Activated naive CD4-positive, alpha-beta T cell treated with anti-CD3 and anti-CD28 coated beads for 36 hours (primary cell): Measurements from ENCODE around the gene GEMIN7. TPM values are rescaled to one million over a fixed set of nuclear protein-coding genes. Genes with fewer than 3 reads are reported as not detected.
A peak's percentile ranks its signal among the peaks of the same experiment; 100 is the strongest.

ENCODE experiments used
- CTCF ChIA-PET: fragments of 350-600 bp; sonication (Branson Sonifier 250); formaldehyde crosslinking; loops from one replicate; lab custom pipeline; 2021; ENCODE audit warnings: antibody characterized with exemption; lab: Charles Lee
- DNase-seq: peaks from one replicate; pipeline ENCODE4 v3.0.0-alpha.2; 2020
- H3K27ac Mint-ChIP-seq: one replicate; pipeline ENCODE4 v1.8.0; 2021; ENCODE audit warnings: mild to moderate bottlenecking, mixed read lengths
- H3K27me3 Mint-ChIP-seq: one replicate; pipeline ENCODE4 v1.8.0; 2021; ENCODE audit warnings: low read depth, mixed read lengths
- H3K36me3 Mint-ChIP-seq: one replicate; pipeline ENCODE4 v1.8.0; 2021; ENCODE audit warnings: low read depth, mixed read lengths
- H3K4me1 Mint-ChIP-seq: one replicate; pipeline ENCODE4 v1.8.0; 2021; ENCODE audit warnings: low read depth, mixed read lengths
- H3K4me3 Mint-ChIP-seq: one replicate; pipeline ENCODE4 v1.8.0; 2021; ENCODE audit warnings: mild to moderate bottlenecking, moderate library complexity, mixed read lengths
- H3K9me3 Mint-ChIP-seq: one replicate; pipeline ENCODE4 v1.8.0; 2021; ENCODE audit warnings: mixed read lengths
- intact Hi-C: fragments of 100-400 bp; cut with micrococcal nuclease; formaldehyde crosslinking; loops from one replicate; pipeline ENCODE4 v1.15.1; 2023
- total RNA-seq, 2 experiments: library from RNA; stranded (reverse); gene quantifications; one replicate each; pipeline ENCODE4 v1.2.3, GENCODE V29; 2021

The GEMIN7 gene
- total RNA-seq, 2 experiments from 2014 or later: 14.7 to 15.4 TPM

DNA sequence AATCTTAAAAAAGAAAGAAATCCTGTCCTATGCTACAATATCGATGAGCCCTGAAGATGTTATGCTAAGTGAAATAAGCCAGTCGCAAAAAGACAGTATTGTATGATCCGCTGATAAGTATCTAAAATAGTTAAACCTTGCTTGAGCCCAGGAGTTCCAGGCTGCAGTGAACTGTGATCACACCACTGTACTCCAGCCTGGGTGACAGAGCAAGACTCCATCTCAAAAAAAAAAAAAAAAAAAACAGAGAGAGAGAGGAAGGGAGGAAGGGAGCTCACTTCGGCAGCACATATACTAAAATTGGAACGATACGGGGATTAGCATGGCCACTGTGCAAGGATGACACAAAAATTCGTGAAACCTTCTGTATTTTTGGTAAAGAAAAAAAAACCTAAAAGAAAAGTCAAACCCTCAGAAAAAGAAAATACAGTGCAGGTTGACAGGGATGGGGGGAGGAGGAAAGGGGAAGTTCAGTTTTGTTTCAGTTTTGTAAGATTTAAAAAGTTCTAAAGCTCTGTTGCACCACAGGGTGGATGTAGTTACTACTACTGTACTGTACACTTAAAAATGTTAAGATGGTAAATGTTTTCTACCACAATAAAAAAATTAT is 31.8 kb upstream of the GEMIN7 start:
- CTCF ChIA-PET: no interaction called here
- peaks cover 26% of the 10 kb centered on the region for H3K36me3 Mint-ChIP-seq
- intact Hi-C loops: no loop called here

DNA sequence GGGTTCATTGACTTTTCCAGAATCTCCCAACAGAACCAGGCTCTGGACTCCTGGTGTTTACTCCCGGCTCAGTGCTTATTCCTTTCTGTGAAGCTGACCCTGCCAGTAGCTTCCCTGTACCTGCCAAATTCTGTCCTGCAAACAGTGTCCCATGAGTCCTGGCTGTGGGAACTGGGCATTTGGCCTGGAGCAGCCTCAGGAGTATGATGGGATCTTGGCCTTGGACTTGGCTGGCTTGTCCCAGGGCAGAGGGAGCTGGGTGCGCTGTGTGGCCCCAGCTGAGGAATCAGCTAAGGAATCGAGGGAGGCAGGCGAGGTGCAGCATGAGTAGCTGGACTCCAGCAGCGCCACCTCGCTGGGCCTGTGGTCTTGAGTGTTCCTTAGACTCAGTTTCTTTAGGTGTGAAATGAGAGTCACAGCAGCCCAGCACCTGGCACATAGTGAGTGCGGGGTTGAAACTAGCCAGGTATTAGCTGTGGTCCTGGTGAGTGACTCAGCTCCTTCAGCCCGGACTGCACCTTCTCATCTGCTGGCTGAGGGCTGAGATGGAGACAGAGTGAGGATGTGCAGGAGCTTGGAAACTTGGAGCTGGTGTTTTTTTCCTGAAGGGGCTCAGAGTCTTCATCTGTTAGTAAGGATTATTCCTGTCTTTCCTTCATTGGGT is 29.9 kb upstream of the GEMIN7 start:
- Mint-ChIP-seq H3K4me3 (no peak overlapping the region), H3K9me3 (no peaks in the 10 kb centered on the region), H3K27ac (peak overlapping the region; percentile 60), H3K36me3 (peaks cover 29% of the 10 kb centered on the region), H3K27me3 (no peaks in the 10 kb centered on the region), H3K4me1 (peaks cover 43% of the 10 kb centered on the region)
- CTCF ChIA-PET: interaction anchor here (1.1 to 1.6 kb wide), 2 partner anchors 10 to 97 kb away, joined by 4 to 6 read pairs; no protein-coding TSS in a partner anchor
- intact Hi-C loops: no loop called here
- DNase-seq: no peak

More for the DNA sequence above, 31.8 kb upstream of the GEMIN7 start:
- no peak for DNase-seq
- no peak overlapping the region for H3K4me3 Mint-ChIP-seq
- peak overlapping the region; percentile 86 for H3K27ac Mint-ChIP-seq
- H3K9me3 Mint-ChIP-seq: no peaks in the 10 kb centered on the region
- no peaks in the 10 kb centered on the region for H3K27me3 Mint-ChIP-seq
- H3K4me1 Mint-ChIP-seq: peaks cover 45% of the 10 kb centered on the region

DNA sequence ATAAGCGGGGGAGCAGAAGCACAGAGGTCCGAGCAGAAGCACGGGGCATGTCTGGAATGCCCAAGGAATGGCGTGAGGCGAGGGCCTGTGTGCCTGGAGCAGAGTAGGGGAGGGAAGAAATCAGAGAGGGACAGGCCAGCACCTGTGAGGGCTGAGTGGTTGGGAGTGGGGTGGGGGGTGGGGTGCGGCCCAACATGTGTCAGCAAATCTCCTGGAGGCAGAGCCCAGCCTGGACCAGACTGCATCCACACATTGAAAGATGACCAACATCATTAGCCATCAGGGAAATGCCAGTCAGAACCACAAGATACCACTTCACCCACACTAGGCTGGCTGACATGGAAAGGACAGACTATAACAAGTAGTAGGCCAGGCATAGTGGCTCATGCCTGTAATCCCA is 29.0 kb upstream of the GEMIN7 start:
- peaks cover 23% of the 10 kb centered on the region for H3K36me3 Mint-ChIP-seq
- no peak overlapping the region for H3K4me3 Mint-ChIP-seq
- CTCF ChIA-PET: interaction anchor here (1.1 to 1.6 kb wide), 2 partner anchors 9 to 98 kb away, joined by 4 to 6 read pairs; no protein-coding TSS in a partner anchor
- intact Hi-C loops: no loop called here
- peak overlapping the region; percentile 29 for H3K27ac Mint-ChIP-seq
- no peaks in the 10 kb centered on the region for H3K9me3 Mint-ChIP-seq
- H3K4me1 Mint-ChIP-seq: peaks cover 39% of the 10 kb centered on the region
- DNase-seq: no peak
- H3K27me3 Mint-ChIP-seq: no peaks in the 10 kb centered on the region

DNA sequence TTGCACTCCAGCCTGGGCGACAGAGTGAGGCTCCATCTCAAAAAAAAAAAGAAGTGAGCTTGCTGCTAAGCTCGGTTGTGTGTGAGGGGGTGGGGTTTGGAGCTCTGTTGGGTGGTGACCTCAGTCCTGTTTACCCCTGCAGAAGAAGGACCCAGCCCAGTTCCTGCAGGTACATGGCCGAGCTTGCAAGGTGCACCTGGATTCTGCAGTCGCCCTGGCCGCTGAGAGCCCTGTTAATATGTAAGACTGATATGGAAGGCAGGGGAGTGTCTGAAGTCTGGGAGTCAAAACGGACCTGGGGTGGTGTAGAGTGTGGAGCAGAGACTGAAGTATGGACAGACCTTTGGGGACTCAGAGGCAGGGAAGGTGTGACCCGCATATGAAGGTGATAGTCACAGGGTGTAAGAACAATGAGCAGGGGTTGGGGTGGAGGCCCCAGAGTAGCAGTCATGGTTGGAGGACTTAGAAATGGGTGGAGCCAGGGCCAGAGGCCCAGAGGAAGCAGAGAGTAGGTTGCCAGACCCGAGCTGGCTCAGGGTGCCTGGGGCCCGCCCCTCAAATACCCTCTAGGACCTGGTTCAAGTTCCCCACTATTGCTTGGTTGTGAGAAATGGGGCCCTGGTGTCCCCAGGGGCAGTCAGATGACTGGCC is 27.0 kb upstream of the GEMIN7 start:
- H3K4me3 Mint-ChIP-seq: no peak overlapping the region
- no peaks in the 10 kb centered on the region for H3K27me3 Mint-ChIP-seq
- CTCF ChIA-PET: no interaction called here
- H3K9me3 Mint-ChIP-seq: no peaks in the 10 kb centered on the region
- no peak for DNase-seq
- H3K27ac Mint-ChIP-seq: no peak overlapping the region
- peaks cover 20% of the 10 kb centered on the region for H3K4me1 Mint-ChIP-seq
- H3K36me3 Mint-ChIP-seq: peaks cover 20% of the 10 kb centered on the region
- intact Hi-C loops: no loop called here

DNA sequence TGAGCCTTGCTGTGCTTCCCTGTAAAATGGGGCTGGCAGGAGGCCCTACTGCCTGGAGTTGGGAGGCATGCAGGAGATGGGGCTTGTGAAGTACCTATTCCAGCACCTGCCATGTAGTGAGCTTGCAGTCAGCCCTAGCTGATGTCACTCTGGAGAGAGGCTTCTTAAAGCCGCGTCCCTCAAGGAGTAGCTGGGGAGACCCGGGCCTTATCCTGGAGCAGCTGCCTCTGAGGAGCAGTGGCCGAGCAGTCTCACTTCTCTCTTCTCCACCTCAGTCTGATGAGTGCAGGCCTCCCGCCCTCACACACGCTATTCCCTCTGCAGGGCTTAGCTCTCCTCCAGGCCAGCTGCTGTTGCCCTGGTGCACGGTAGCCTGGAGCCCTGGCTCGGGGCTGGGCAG is 22.2 kb upstream of the GEMIN7 start:
- intact Hi-C loops: loop anchor here (5.0 kb wide), 2 partner anchors 55 to 190 kb away; partner anchors contain the start of genes EXOC3L2 and RELB
- Mint-ChIP-seq H3K4me3 (no peak overlapping the region), H3K27me3 (no peaks in the 10 kb centered on the region), H3K36me3 (peaks cover 45% of the 10 kb centered on the region), H3K27ac (no peak overlapping the region), H3K4me1 (peaks cover 2% of the 10 kb centered on the region), H3K9me3 (no peaks in the 10 kb centered on the region)
- CTCF ChIA-PET: interaction anchor here (1.2 kb wide), 1 partner anchor 29 kb away, joined by 3 read pairs; no protein-coding TSS in a partner anchor
- no peak for DNase-seq

DNA sequence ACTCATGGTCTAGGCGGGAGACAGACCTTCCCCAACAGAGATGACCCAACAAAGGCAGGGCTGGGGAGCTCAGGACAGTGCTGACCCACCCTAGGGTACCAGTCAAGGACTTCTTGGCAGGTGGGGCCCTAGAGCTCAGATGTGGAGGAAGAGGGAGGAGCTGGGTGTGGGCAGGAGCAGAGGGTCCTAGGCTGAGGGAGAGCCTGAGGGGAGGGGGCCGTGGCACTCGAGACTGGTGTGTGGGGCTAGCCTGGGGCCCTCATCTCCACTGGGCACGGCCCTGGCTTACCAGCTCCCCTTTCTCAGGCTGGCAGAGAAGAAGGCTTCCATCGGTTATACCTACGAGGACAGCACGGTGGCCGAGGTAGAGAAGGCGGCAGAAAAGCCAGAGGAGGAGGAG is 21.6 kb upstream of the GEMIN7 start:
- peaks cover 42% of the 10 kb centered on the region for H3K36me3 Mint-ChIP-seq
- DNase-seq: no peak
- no peak overlapping the region for H3K4me3 Mint-ChIP-seq
- CTCF ChIA-PET: interaction anchor here (1.2 kb wide), 1 partner anchor 30 kb away, joined by 3 read pairs; no protein-coding TSS in a partner anchor
- no peaks in the 10 kb centered on the region for H3K27me3 Mint-ChIP-seq
- H3K4me1 Mint-ChIP-seq: no peaks in the 10 kb centered on the region
- no peak overlapping the region for H3K27ac Mint-ChIP-seq
- intact Hi-C loops: loop anchor here (5.0 kb wide), 2 partner anchors 55 to 190 kb away; partner anchors contain the start of genes EXOC3L2 and RELB
- no peaks in the 10 kb centered on the region for H3K9me3 Mint-ChIP-seq

DNA sequence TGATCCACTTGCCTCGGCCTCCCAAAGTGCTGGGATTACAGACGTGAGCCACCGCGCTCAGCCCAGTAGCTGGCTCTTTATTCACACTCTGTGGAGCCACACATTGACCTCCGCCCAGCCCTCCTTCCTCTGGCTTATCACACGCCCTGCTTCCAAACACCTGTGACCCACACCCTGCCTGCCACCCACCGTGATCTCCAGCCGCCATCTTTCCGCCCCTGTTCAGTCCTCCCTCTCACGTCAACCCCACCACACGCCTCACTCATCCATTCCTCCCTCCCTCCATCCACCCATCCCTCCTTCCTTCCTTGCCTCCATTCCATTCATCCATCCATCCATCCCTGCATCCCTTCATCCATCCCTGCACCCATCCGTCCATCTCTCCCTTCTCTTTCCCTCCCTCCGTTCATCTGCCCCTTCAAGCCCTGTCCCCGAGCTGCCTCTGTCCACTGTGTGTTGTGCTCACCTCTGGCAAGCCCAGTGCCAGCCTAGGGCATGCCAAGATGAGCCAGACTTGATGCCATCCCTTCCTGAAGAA is 20.4 kb upstream of the GEMIN7 start:
- Mint-ChIP-seq H3K36me3 (peaks cover 43% of the 10 kb centered on the region), H3K27ac (no peak overlapping the region), H3K27me3 (no peaks in the 10 kb centered on the region), H3K9me3 (no peaks in the 10 kb centered on the region), H3K4me3 (no peak overlapping the region), H3K4me1 (no peaks in the 10 kb centered on the region)
- intact Hi-C loops: loop anchor here (1.0 to 5.0 kb wide), 3 partner anchors 56 to 189 kb away; partner anchors contain the start of genes EXOC3L2 and RELB
- CTCF ChIA-PET: interaction anchor here (0.6 to 1.4 kb wide), 11 partner anchors 9 to 318 kb away, joined by 3 to 11 read pairs (median 4); partner anchors contain the start of genes CLASRP and ZNF296
- no peak for DNase-seq

DNA sequence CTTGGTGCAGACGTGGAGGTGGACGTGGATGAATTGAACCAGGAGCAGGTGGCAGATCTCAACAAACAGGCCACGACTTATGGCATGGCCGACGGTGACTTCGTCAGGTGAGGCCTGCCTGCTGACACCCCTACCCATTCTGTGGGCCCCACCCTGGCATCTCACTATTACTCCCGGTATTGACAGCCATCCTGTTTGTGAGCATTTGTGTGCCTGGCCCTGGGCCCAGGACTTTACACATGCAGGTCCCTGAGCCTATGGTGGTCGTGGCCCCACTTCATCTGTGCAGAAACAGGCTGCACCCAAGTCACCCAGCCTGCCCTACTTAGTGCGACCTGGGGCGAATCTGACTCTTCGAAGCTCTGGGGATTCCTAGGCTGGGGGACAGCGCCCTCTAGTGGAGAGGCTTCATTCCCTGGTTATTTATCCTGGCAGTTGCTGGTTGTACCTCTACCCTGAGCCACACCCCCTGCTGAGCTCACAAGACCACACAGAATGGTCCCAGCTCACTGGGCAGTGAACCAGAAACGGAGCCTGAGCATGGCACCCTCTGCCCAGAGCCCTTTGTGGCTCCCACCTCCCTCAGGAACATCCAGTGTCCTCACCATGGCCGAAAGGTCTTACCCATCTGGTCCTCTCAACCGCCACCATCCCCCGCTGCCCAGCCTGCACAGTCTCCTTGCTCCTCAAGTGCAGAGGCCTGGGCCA is 19.6 kb upstream of the GEMIN7 start:
- Mint-ChIP-seq H3K4me1 (no peaks in the 10 kb centered on the region), H3K36me3 (peaks cover 41% of the 10 kb centered on the region), H3K9me3 (no peaks in the 10 kb centered on the region), H3K27ac (peak overlapping the region; percentile 32), H3K4me3 (no peak overlapping the region), H3K27me3 (no peaks in the 10 kb centered on the region)
- peak; percentile 90 for DNase-seq
- intact Hi-C loops: loop anchor here (1.0 to 5.0 kb wide), 3 partner anchors 57 to 188 kb away; partner anchors contain the start of genes EXOC3L2 and RELB
- CTCF ChIA-PET: interaction anchor here (0.6 to 1.5 kb wide), 17 partner anchors 10 to 318 kb away, joined by 3 to 11 read pairs (median 4); partner anchors contain the start of genes CLASRP and ZNF296

DNA sequence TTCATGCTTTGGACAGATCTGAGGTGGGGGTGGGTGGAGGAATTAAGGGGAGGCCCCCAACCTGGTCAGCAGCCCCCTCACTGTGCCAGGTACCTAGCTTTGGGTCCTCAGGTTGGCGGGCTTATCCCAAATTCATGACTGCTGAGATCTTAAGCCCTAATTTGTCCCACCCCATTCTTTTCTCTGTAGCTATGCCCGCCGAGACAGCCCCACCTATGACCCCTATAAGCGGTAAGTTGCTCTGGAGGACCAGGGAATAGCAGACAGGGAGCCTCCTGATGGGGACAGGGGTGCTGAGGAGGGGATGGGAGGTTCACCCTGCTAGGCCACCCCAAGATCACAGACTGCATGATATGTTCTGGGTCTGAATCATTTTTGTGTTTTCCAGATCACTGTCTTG is 17.1 kb upstream of the GEMIN7 start:
- Mint-ChIP-seq H3K36me3 (peaks cover 43% of the 10 kb centered on the region), H3K9me3 (no peaks in the 10 kb centered on the region), H3K4me1 (no peaks in the 10 kb centered on the region), H3K27me3 (no peaks in the 10 kb centered on the region), H3K27ac (no peak overlapping the region), H3K4me3 (no peak overlapping the region)
- CTCF ChIA-PET: interaction anchor here (1.0 kb wide), 1 partner anchor 125 kb away, joined by 4 read pairs; no protein-coding TSS in a partner anchor
- DNase-seq: no peak
- intact Hi-C loops: loop anchor here (2.0 kb wide), 1 partner anchor 159 kb away; no protein-coding TSS in a partner anchor

DNA sequence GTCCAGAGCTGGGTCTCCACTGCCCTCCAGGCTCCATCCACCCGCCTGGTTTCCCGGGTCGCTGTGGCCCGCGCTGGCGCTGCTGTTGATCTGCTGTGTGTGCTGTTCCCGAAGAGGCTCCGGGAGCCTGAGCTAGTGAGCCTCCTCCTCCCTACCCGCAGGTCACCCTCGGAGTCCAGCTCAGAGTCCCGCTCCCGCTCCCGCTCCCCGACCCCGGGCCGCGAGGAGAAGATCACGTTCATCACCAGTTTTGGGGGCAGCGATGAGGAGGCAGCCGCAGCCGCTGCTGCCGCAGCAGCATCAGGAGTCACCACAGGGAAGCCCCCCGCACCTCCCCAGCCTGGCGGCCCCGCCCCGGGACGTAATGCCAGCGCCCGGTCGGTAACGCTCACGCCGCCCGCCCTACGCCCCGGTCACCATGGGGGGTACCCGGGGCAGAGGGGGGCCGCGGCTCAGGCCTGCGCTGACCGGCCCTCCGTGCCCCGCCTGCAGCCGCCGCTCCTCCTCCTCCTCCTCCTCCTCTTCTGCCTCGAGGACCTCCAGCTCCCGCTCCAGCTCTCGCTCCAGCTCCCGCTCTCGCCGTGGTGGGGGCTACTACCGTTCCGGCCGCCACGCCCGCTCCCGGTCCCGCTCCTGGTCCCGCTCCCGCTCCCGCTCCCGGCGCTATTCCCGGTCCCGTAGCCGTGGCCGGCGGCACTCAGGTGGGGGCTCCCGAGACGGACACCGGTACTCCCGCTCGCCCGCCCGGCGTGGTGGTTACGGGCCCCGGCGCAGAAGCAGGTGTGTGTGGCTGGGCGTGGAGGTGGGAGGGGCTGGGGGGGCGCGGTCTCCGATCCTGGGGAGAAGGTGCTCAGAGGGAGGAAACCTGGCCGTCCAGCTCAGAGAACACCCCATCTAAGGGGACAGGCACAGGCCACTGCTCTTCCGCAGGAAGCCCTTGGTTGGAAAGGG is 14.9 kb upstream of the GEMIN7 start:
- Mint-ChIP-seq H3K36me3 (peaks cover 35% of the 10 kb centered on the region), H3K4me1 (no peaks in the 10 kb centered on the region), H3K27me3 (no peaks in the 10 kb centered on the region), H3K9me3 (no peaks in the 10 kb centered on the region), H3K4me3 (no peak overlapping the region), H3K27ac (no peak overlapping the region)
- DNase-seq: no peak
- CTCF ChIA-PET: interaction anchor here (0.6 kb wide), 1 partner anchor 48 kb away, joined by 3 read pairs; no protein-coding TSS in a partner anchor
- intact Hi-C loops: no loop called here
